H1 (cell line): ENCODE measurements around the gene WDR43. TPM values are rescaled to one million over a fixed set of nuclear protein-coding genes. Genes with fewer than 3 reads are reported as not detected.
A peak's percentile ranks its signal among the peaks of the same experiment; 100 is the strongest.

ENCODE experiments used
- CTCF ChIA-PET: fragments of 300-600 bp; sonication (Branson Sonifier 250); formaldehyde crosslinking; loops from one replicate; lab custom pipeline; 2021; ENCODE audit not compliant: partially characterized antibody; lab: Charles Lee
- POLR2A ChIA-PET: fragments of 300-600 bp; sonication (Branson Sonifier 250); formaldehyde crosslinking; loops from one replicate; lab custom pipeline; 2021; ENCODE audit warnings: inconsistent platforms; ENCODE audit not compliant: partially characterized antibody; lab: Charles Lee
- DNase-seq, 2 experiments: peaks; one replicate each; pipeline versions ENCODE4 v3.0.0 to v3.0.0-alpha.2; 2010 to 2022; ENCODE audit warnings: low spot score in 2 of 2, low read depth in 1 of 2, mixed read lengths in 1 of 2
- FAIRE-seq: peaks from 2 replicates; lab custom pipeline; 2011; peaks lifted over from hg19 to GRCh38; lab: Jason Lieb, UNC
- H2AFZ ChIP-seq: 2 replicates; pipeline ENCODE4 v1.8.1; 2012; ENCODE audit warnings: low read length, inconsistent platforms
- H2AK5ac ChIP-seq: 2 replicates; pipeline ENCODE4 v1.6.1; 2013; ENCODE audit warnings: low read depth, low read length
- H2BK120ac ChIP-seq: replicated peaks from 2 replicates; pipeline ENCODE3; 2013; ENCODE audit warnings: low read depth, low read length, inconsistent platforms
- H2BK12ac ChIP-seq: 2 replicates; pipeline ENCODE4 v1.6.1; 2013; ENCODE audit warnings: low read depth, low read length
- H2BK15ac ChIP-seq: 2 replicates; pipeline ENCODE4 v1.6.1; 2013; ENCODE audit warnings: low read length
- H2BK20ac ChIP-seq: 2 replicates; pipeline ENCODE4 v1.6.1; 2013; ENCODE audit warnings: low read length
- H2BK5ac ChIP-seq: 2 replicates; pipeline ENCODE4 v1.6.1; 2013; ENCODE audit warnings: low read depth, low read length
- H3K14ac ChIP-seq: 2 replicates; pipeline ENCODE4 v1.6.1; 2013; ENCODE audit warnings: inconsistent platforms; ENCODE audit not compliant: insufficient read length
- H3K18ac ChIP-seq: 2 replicates; pipeline ENCODE4 v1.6.1; 2013; ENCODE audit warnings: low read length; ENCODE audit errors: extremely low read depth
- H3K23ac ChIP-seq: 2 replicates; pipeline ENCODE4 v1.6.1; 2013; ENCODE audit warnings: inconsistent platforms; ENCODE audit not compliant: insufficient read length
- H3K23me2 ChIP-seq: 2 replicates; pipeline ENCODE4 v1.6.1; 2013; ENCODE audit warnings: low read depth, low read length
- H3K27ac ChIP-seq: 2 replicates; pipeline ENCODE4 v1.6.1; 2011; ENCODE audit warnings: low read depth, low read length, inconsistent platforms
- H3K27me3 ChIP-seq, 4 experiments: replicated peaks in 1 of 4; 1 replicate in 1 of 4; 2 replicates in 3 of 4; pipeline versions ENCODE4 v1.6.1 to v1.8.1; 2011 to 2013; ENCODE audit warnings: low read length in 3 of 4, mild to moderate bottlenecking in 3 of 4, inconsistent platforms in 2 of 4, mixed read lengths in 2 of 4, moderate library complexity in 1 of 4; ENCODE audit not compliant: control insufficient read depth in 3 of 4, insufficient read depth in 3 of 4; ENCODE audit errors: extremely low read depth in 1 of 4
- H3K36me3 ChIP-seq, 4 experiments: 2 replicates each; pipeline versions ENCODE4 v1.6.1 to v1.8.1; 2011 to 2013; ENCODE audit warnings: mild to moderate bottlenecking in 4 of 4, low read length in 3 of 4, moderate library complexity in 2 of 4, control low read depth in 1 of 4, inconsistent platforms in 1 of 4; ENCODE audit not compliant: insufficient read depth in 4 of 4, control insufficient read depth in 2 of 4
- H3K4ac ChIP-seq: replicated peaks from 2 replicates; pipeline ENCODE3; 2013; ENCODE audit warnings: low read length, low read depth, mixed read lengths, inconsistent platforms; ENCODE audit not compliant: insufficient read length
- H3K4me1 ChIP-seq, 4 experiments: replicated peaks in 1 of 4; 1 replicate in 1 of 4; 2 replicates in 3 of 4; pipeline versions ENCODE4 v1.6.1 to v1.8.1; 2011 to 2013; ENCODE audit warnings: low read length in 3 of 4, inconsistent platforms in 2 of 4, mixed read lengths in 1 of 4; ENCODE audit not compliant: insufficient read depth in 4 of 4, control insufficient read depth in 3 of 4
- H3K4me2 ChIP-seq, 2 experiments: 2 replicates each; pipeline versions ENCODE4 v1.6.1 to v1.8.1; 2011 to 2013; ENCODE audit warnings: low read depth in 2 of 2, low read length in 2 of 2, control low read depth in 1 of 2, inconsistent platforms in 1 of 2, mild to moderate bottlenecking in 1 of 2; ENCODE audit not compliant: insufficient read depth in 1 of 2
- H3K4me3 ChIP-seq, 4 experiments: fragments of 200-600, 300-600 bp in 1 of 4; sonication (generic), shearing (Covaris generic), sonication (Bioruptor Twin) in 1 of 4; 2 replicates each; pipeline versions ENCODE4 v1.5.1 to v1.8.1; 2011 to 2016; ENCODE audit warnings: low read length in 4 of 4, low read depth in 3 of 4, control low read depth in 2 of 4, inconsistent platforms in 2 of 4, mild to moderate bottlenecking in 2 of 4, mixed read lengths in 1 of 4, moderate library complexity in 1 of 4; ENCODE audit not compliant: insufficient read depth in 2 of 4; ENCODE audit errors: extremely low read depth in 1 of 4
- H3K56ac ChIP-seq: replicated peaks from 2 replicates; pipeline ENCODE3; 2013; ENCODE audit warnings: low read depth, mild to moderate bottlenecking, mixed read lengths, low read length, inconsistent platforms; ENCODE audit not compliant: insufficient read length
- H3K79me1 ChIP-seq: 2 replicates; pipeline ENCODE4 v1.6.1; 2013; ENCODE audit warnings: low read depth, low read length, control low read depth
- H3K79me2 ChIP-seq, 2 experiments: 2 replicates each; pipeline versions ENCODE4 v1.6.1 to v1.8.1; 2012 to 2013; ENCODE audit warnings: low read length in 2 of 2, mild to moderate bottlenecking in 2 of 2, inconsistent platforms in 1 of 2; ENCODE audit not compliant: insufficient read depth in 2 of 2, control insufficient read depth in 1 of 2
- H3K9ac ChIP-seq, 4 experiments: replicated peaks in 1 of 4; 1 replicate in 1 of 4; 2 replicates in 3 of 4; pipeline versions ENCODE4 v1.6.1 to v1.8.1; 2011 to 2013; ENCODE audit warnings: low read depth in 3 of 4, low read length in 3 of 4, control low read depth in 2 of 4, mild to moderate bottlenecking in 2 of 4, moderate library complexity in 2 of 4, inconsistent platforms in 1 of 4; ENCODE audit errors: extremely low read depth in 1 of 4
- H3K9me3 ChIP-seq, 2 experiments: 2 replicates each; pipeline versions ENCODE4 v1.6.1 to v1.8.1; 2012 to 2013; ENCODE audit warnings: mild to moderate bottlenecking in 2 of 2, moderate library complexity in 2 of 2, control low read depth in 1 of 2, inconsistent platforms in 1 of 2, low read depth in 1 of 2, low read length in 1 of 2, mixed read lengths in 1 of 2; ENCODE audit not compliant: insufficient read depth in 2 of 2
- H4K20me1 ChIP-seq, 2 experiments: replicated peaks in 1 of 2; 2 replicates each; pipeline versions ENCODE3 to v1.8.1; 2011 to 2013; ENCODE audit warnings: inconsistent platforms in 2 of 2, low read length in 2 of 2, mild to moderate bottlenecking in 1 of 2; ENCODE audit not compliant: insufficient read depth in 2 of 2, control insufficient read depth in 1 of 2
- H4K5ac ChIP-seq: 2 replicates; pipeline ENCODE4 v1.6.1; 2013; ENCODE audit warnings: low read length, low read depth, mixed read lengths, inconsistent platforms; ENCODE audit not compliant: insufficient read length
- H4K8ac ChIP-seq: 2 replicates; pipeline ENCODE4 v1.8.0; 2013; ENCODE audit warnings: mild to moderate bottlenecking, moderate library complexity, low read length, inconsistent platforms; ENCODE audit not compliant: insufficient read depth; ENCODE audit errors: extremely low read depth
- H4K91ac ChIP-seq: replicated peaks from 2 replicates; pipeline ENCODE3; 2013; ENCODE audit warnings: low read length, mixed read lengths, inconsistent platforms; ENCODE audit not compliant: insufficient read length
- ATF2 ChIP-seq: IDR thresholded peaks from 2 replicates; pipeline ENCODE4 v1.6.1; 2012; ENCODE audit warnings: low read length, inconsistent platforms
- CBX8 ChIP-seq: fragments of 300-800, 300-1000 bp; sonication (generic); IDR thresholded peaks from 2 replicates; pipeline ENCODE4 v1.7.1; 2016; ENCODE audit warnings: low read depth, low read length, borderline replicate concordance
- CEBPB ChIP-seq: IDR thresholded peaks from 2 replicates; pipeline ENCODE4 v1.6.1; 2012; ENCODE audit warnings: low read depth, low read length
- EGR1 ChIP-seq: IDR thresholded peaks from 2 replicates; pipeline ENCODE4 v1.6.1; 2011; ENCODE audit warnings: low read depth, low read length, borderline replicate concordance
- EZH2 ChIP-seq: fragments of 200-600 bp; sonication (generic); IDR thresholded peaks from 2 replicates; pipeline ENCODE4 v1.7.1; 2012; ENCODE audit warnings: low read depth, mild to moderate bottlenecking, moderate library complexity, low read length, inconsistent platforms; ENCODE audit not compliant: severe bottlenecking
- GABPA ChIP-seq: IDR thresholded peaks from 2 replicates; pipeline ENCODE4 v1.6.1; 2011; ENCODE audit warnings: mild to moderate bottlenecking, low read length, moderate library complexity, borderline replicate concordance; ENCODE audit not compliant: insufficient read depth
- KDM5A ChIP-seq: fragments of 200-600 bp; IDR thresholded peaks from 2 replicates; pipeline ENCODE4 v1.7.1; 2012; ENCODE audit warnings: mild to moderate bottlenecking, low read length, inconsistent platforms, mixed read lengths
- MAFK ChIP-seq: IDR thresholded peaks from 2 replicates; pipeline ENCODE4 v1.6.1; 2012; ENCODE audit warnings: low read depth, mild to moderate bottlenecking, improper control_type of control experiment, low read length
- MAX ChIP-seq: IDR thresholded peaks from 2 replicates; pipeline ENCODE4 v1.6.1; 2012; ENCODE audit warnings: inconsistent platforms
- SAP30 ChIP-seq: fragments of 300-600 bp; sonication (generic); IDR thresholded peaks from 2 replicates; pipeline ENCODE4 v1.7.1; 2012; ENCODE audit warnings: low read length, moderate library complexity, mild to moderate bottlenecking, inconsistent platforms; ENCODE audit not compliant: insufficient read depth, insufficient replicate concordance
- SP4 ChIP-seq: IDR thresholded peaks from 2 replicates; pipeline ENCODE4 v1.6.1; 2012; ENCODE audit warnings: low read length, inconsistent platforms
- TCF12 ChIP-seq: IDR thresholded peaks from 2 replicates; pipeline ENCODE4 v1.6.1; 2011; ENCODE audit warnings: low read depth, mild to moderate bottlenecking, low read length
- WGBS, 2 experiments: shearing (Covaris generic) in 1 of 2; methylation state at CpG; one replicate each; pipeline versions ENCODE4 v1.1.6 to v1.1.7; 2013 to 2015; ENCODE audit warnings: low lambda C conversion rate in 2 of 2, mixed read lengths in 2 of 2, inconsistent platforms in 1 of 2, low coverage in 1 of 2, missing lambda C conversion rate in 1 of 2; ENCODE audit not compliant: insufficient replicate concordance in 2 of 2, insufficient coverage in 1 of 2, insufficient read length in 1 of 2; ENCODE audit errors: extremely low coverage in 1 of 2, missing lambda C conversion rate in 1 of 2; 5-methylcytosine and 5-hydroxymethylcytosine counted together
- polyA plus RNA-seq, 7 experiments: library from polyadenylated mRNA; depleted of rRNA in 3 of 7; stranded (reverse) in 5 of 7; unstranded in 2 of 7; fragments of >200 nt in 5 of 7; fragments of 200-250 nt in 2 of 7; gene quantifications; 1 replicate in 5 of 7; 2 replicates in 1 of 7; 4 replicates in 1 of 7; pipeline versions ENCODE4 v1.2.1 to v1.2.3, GENCODE V29; 2011 to 2013; ENCODE audit warnings: missing spikeins in 2 of 7, mixed read lengths in 2 of 7
- total RNA-seq: library from RNA; stranded (reverse); fragmentation: NEBNext Ultra II Directional; extraction: Animal tissue kit (Norgen Biotek cat#: 25700); gene quantifications from 2 replicates; pipeline ENCODE4 v1.2.1, GENCODE V29; 2021

Gene WDR43
- total and polyA plus RNA-seq, 2 of the 8 experiments (the other 6 are each of a cell fraction or from before 2014, with no cell fraction given), result 57.8 to 142 TPM

- Histone ChIP-seq H2BK120ac (no peak overlapping the region), H3K4ac (no peak overlapping the region), H3K56ac (no peak overlapping the region), H2BK12ac (no peak overlapping the region), H3K27ac (no peak overlapping the region), H2BK20ac (no peak overlapping the region), H3K9me3 (no peaks in the 10 kb centered on the region), H2AFZ (no peak overlapping the region), H2BK15ac (no peak overlapping the region), H4K91ac (no peak overlapping the region), H3K79me2 (peaks cover 0 to 40% of the 10 kb centered on the region in 2 experiments; a peak in 2 of 4 replicates), H3K23ac (no peak overlapping the region), H3K9ac (peak overlapping the region in 1 of 4 experiments; percentile 34; a peak in 1 of 7 replicates), H3K14ac (no peak overlapping the region), H4K20me1 (peaks cover 4 to 6% of the 10 kb centered on the region in 2 experiments), H3K4me2 (no peak overlapping the region), H3K4me3 (no peak overlapping the region), H3K23me2 (no peaks in the 10 kb centered on the region), H3K36me3 (peaks cover 11 to 96% (median 62%) of the 10 kb centered on the region in 4 experiments; a peak in 7 of 8 replicates), H4K8ac (no peak overlapping the region), H2AK5ac (no peak overlapping the region), H3K79me1 (no peaks in the 10 kb centered on the region; the same call in 1 of the 2 replicates), H2BK5ac (no peak overlapping the region), H4K5ac (no peak overlapping the region), H3K27me3 (no peaks in the 10 kb centered on the region), H3K18ac (no peak overlapping the region), H3K4me1 (no peaks in the 10 kb centered on the region)
- no peak for DNase-seq
- ChIA-PET POLR2A (interaction anchor here (1.1 kb wide), 1 partner anchor 26 kb away, joined by 4 read pairs; no protein-coding TSS in a partner anchor), CTCF (interaction anchor here (1.7 kb wide), 1 partner anchor 16 kb away, joined by 4 read pairs; no protein-coding TSS in a partner anchor)
- no peak for FAIRE-seq
- 79% methylated on average over 4 of the region's 4 CpGs; no CpG with 5 or more reads in 1 of the 2 experiments for WGBS, 2 experiments
- TF ChIP-seq MAX (no peak), EGR1 (no peak), KDM5A (no peak), SP4 (no peak), MAFK (no peak), ATF2 (no peak), EZH2 (no peak), TCF12 (no peak), SAP30 (no peak), CBX8 (no peak), CEBPB (no peak), GABPA (no peak)
These were observed 35.1 kb downstream of the WDR43 start for GRCh38 chr2:28929581-28929980.
